DOHH2 (cell line): ENCODE data around the gene EPHA3.

Experiments
- H3F3A ChIP-seq: fragments of 200-600 bp; sonication (generic), shearing (Covaris generic); 2 replicates; pipeline ENCODE4 v1.6.0; 2016; ENCODE audit warnings: antibody characterized with exemption, mild to moderate bottlenecking; ENCODE audit not compliant: control insufficient read depth, insufficient read depth
- H3K27ac ChIP-seq: fragments of 200-600 bp; sonication (generic); 2 replicates; pipeline ENCODE4 v1.5.1; 2014; ENCODE audit warnings: low read depth, mild to moderate bottlenecking, low read length, moderate library complexity
- H3K27me3 ChIP-seq: fragments of 200-600 bp; sonication (generic); 2 replicates; pipeline ENCODE4 v1.6.1; 2014; ENCODE audit warnings: mild to moderate bottlenecking, low read length, mixed read lengths; ENCODE audit not compliant: control insufficient read depth
- H3K36me3 ChIP-seq: fragments of 200-600 bp; sonication (generic); 2 replicates; pipeline ENCODE4 v1.6.1; 2014; ENCODE audit warnings: mild to moderate bottlenecking, low read length, moderate library complexity, mixed read lengths; ENCODE audit not compliant: control insufficient read depth
- H3K4me1 ChIP-seq: fragments of 200-600 bp; sonication (generic); 2 replicates; pipeline ENCODE4 v1.6.1; 2014; ENCODE audit warnings: mild to moderate bottlenecking, low read length, mixed read lengths; ENCODE audit not compliant: control insufficient read depth
- H3K4me2 ChIP-seq: fragments of 200-600 bp; sonication (generic); 2 replicates; pipeline ENCODE4 v1.6.0; 2014; ENCODE audit warnings: mild to moderate bottlenecking, low read length, moderate library complexity
- H3K4me3 ChIP-seq: fragments of 200-600 bp; sonication (generic); 2 replicates; pipeline ENCODE4 v1.5.1; 2014; ENCODE audit warnings: mild to moderate bottlenecking, low read length, mixed read lengths
- H3K79me2 ChIP-seq: fragments of 200-600 bp; sonication (generic); 2 replicates; pipeline ENCODE4 v1.6.1; 2014; ENCODE audit warnings: mild to moderate bottlenecking, low read length, mixed read lengths; ENCODE audit not compliant: control insufficient read depth
- H3K9me2 ChIP-seq: fragments of 200-600 bp; sonication (generic); replicated peaks from 2 replicates; pipeline ENCODE4 v1.6.1; 2014; ENCODE audit warnings: mild to moderate bottlenecking, low read length, mixed read lengths; ENCODE audit not compliant: control insufficient read depth
- H3K9me3 ChIP-seq: fragments of 200-600 bp; sonication (generic); 2 replicates; pipeline ENCODE4 v1.6.1; 2014; ENCODE audit warnings: antibody characterized with exemption, low read length, mixed read lengths; ENCODE audit not compliant: control insufficient read depth, insufficient read depth
- H4K20me1 ChIP-seq: fragments of 200-600 bp; sonication (generic); 2 replicates; pipeline ENCODE4 v1.6.0; 2014; ENCODE audit warnings: low read depth, mild to moderate bottlenecking, antibody characterized with exemption, low read length, moderate library complexity; ENCODE audit not compliant: control insufficient read depth, insufficient read depth
- EZH2phosphoT487 ChIP-seq: fragments of 200-600 bp; sonication (generic); IDR thresholded peaks from 2 replicates; pipeline ENCODE4 v1.6.1; 2017; ENCODE audit warnings: borderline replicate concordance, mild to moderate bottlenecking, antibody characterized with exemption, low read length, moderate library complexity, mixed read lengths
- TF ChIP-seq, protein P1 (sequence below): fragments of 200-600 bp; sonication (generic); IDR thresholded peaks from one replicate; pipeline ENCODE4 v1.5.1; 2014; ENCODE audit warnings: antibody characterized with exemption, mild to moderate bottlenecking, low read depth, low read length; ENCODE audit not compliant: poor library complexity, severe bottlenecking

The EPHA3 gene

DNA sequence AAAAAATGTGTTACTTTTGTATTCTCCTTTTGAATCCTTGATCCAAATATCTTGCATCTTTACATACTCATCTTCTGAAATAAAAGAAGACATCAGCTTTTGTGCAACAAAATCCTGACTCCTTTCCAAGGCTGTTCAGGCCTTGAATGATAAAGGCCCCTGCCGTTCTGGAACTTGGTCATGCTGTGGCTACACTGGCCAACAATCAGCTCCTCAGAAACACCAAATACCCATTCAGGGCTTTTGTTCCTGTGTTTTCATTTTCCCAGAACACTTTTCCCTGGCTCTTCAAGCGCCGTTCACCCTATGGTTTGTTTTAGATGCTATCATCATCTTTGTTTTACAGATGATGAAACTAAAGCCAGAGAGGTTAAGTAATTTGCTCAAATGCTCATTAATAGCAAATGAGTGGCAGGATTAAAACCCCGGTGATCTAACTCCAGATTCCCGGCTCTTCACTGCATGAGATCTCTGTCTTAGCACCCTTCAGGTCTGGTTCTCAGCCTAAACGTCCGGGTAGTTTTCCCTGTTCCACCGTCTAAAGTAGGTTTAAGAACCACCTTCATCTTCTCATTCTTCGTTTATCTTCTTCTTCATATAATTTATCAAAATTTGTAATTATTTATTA, 58.3 kb downstream of the EPHA3 start:
- Histone ChIP-seq H3K4me3 (no peak overlapping the region), H3K79me2 (no peaks in the 10 kb centered on the region), H3K27me3 (no peaks in the 10 kb centered on the region), H3K4me2 (no peak overlapping the region), H3K36me3 (no peaks in the 10 kb centered on the region), H3K4me1 (no peaks in the 10 kb centered on the region), H3F3A (no peaks in the 10 kb centered on the region), H4K20me1 (no peaks in the 10 kb centered on the region), H3K9me3 (no peaks in the 10 kb centered on the region), H3K27ac (no peak overlapping the region), H3K9me2 (no peaks in the 10 kb centered on the region)
- TF ChIP-seq, protein P1, sequence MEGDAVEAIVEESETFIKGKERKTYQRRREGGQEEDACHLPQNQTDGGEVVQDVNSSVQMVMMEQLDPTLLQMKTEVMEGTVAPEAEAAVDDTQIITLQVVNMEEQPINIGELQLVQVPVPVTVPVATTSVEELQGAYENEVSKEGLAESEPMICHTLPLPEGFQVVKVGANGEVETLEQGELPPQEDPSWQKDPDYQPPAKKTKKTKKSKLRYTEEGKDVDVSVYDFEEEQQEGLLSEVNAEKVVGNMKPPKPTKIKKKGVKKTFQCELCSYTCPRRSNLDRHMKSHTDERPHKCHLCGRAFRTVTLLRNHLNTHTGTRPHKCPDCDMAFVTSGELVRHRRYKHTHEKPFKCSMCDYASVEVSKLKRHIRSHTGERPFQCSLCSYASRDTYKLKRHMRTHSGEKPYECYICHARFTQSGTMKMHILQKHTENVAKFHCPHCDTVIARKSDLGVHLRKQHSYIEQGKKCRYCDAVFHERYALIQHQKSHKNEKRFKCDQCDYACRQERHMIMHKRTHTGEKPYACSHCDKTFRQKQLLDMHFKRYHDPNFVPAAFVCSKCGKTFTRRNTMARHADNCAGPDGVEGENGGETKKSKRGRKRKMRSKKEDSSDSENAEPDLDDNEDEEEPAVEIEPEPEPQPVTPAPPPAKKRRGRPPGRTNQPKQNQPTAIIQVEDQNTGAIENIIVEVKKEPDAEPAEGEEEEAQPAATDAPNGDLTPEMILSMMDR: no peak
- no peak for TF ChIP-seq EZH2phosphoT487

DNA sequence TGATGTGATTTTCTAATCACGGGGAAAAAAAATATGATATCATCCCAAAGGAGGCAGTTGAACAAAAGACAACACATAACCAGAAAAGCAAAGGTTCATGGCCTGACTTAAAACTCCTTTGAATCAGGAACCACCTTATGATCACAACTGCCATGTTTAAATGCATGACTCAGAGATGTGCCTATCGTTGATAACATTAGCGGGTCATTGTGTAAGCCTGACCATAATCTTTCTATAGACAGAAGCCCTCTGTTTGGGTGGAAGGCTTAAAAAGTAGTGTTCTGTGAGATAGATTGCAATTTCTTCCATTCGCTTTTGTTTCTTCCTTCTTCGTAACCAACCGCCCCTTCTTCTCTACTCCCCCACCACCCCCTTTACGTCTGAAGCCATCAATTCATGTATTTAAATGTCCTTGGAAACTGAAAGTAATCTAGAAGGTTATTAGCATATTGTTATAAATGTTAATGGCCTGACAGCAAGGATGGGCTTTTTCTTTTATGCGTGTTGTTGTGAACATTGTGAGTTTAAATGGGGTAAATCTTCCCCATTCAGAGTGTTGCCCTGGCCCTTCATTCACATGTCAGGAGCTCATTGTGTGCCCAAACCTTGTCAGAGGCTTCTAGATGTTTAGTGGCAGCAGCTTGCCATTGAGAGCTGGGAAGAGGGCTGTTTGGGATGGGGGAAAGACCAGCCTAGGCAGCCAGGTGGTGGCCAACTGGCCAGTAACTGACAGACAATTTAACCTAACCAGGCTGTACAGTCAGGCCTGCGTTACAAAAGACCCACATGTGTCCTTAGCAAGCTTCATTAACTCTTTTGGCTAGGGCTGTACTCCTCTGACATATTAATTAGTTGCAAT, 64.5 kb downstream of the EPHA3 start:
- Histone ChIP-seq H4K20me1 (no peaks in the 10 kb centered on the region), H3K79me2 (no peaks in the 10 kb centered on the region), H3K36me3 (no peaks in the 10 kb centered on the region), H3K9me2 (no peaks in the 10 kb centered on the region), H3K9me3 (no peaks in the 10 kb centered on the region), H3K27me3 (no peaks in the 10 kb centered on the region), H3K4me2 (no peak overlapping the region), H3K4me1 (no peaks in the 10 kb centered on the region), H3K4me3 (no peak overlapping the region), H3K27ac (no peak overlapping the region), H3F3A (no peaks in the 10 kb centered on the region)
- TF ChIP-seq EZH2phosphoT487: no peak
- TF ChIP-seq, protein P1: no peak

DNA sequence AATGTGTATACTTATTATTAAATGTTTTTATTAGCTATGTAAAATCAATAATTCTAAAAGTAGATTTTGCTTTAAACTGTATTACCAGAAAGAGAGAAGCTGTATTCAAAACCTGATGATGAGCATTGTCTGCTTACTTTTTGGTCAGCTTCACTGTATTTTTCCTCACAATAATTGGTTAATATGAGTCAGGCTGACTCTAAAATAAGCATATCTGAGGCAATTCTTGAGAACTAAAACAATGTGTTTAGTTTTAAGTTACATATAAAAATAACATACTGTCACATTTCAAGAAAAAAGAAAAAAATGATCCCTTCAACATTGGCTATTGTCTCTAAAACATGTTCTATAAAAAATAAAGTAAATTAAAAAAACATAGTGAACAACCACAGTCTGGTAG, 66.1 kb downstream of the EPHA3 start:
- no peaks in the 10 kb centered on the region for H3K36me3 ChIP-seq
- H3K4me2 ChIP-seq: no peak overlapping the region
- H3K4me1 ChIP-seq: no peaks in the 10 kb centered on the region
- no peak for TF ChIP-seq EZH2phosphoT487
- TF ChIP-seq, protein P1: no peak
- H3K27ac ChIP-seq: no peak overlapping the region
- H3K9me3 ChIP-seq: no peaks in the 10 kb centered on the region
- no peaks in the 10 kb centered on the region for H4K20me1 ChIP-seq
- H3K4me3 ChIP-seq: no peak overlapping the region
- H3K27me3 ChIP-seq: no peaks in the 10 kb centered on the region
- H3F3A ChIP-seq: no peaks in the 10 kb centered on the region
- H3K79me2 ChIP-seq: no peaks in the 10 kb centered on the region
- H3K9me2 ChIP-seq: no peaks in the 10 kb centered on the region
